Left kidney (tissue), 2 donors: ENCODE results near the gene RNF145. TPM values are rescaled to one million over a fixed set of nuclear protein-coding genes. Genes with fewer than 3 reads are reported as not detected.

Source experiments
- DNase-seq: peaks from one replicate; pipeline ENCODE4 v3.0.0-alpha.2; 2013
- polyA plus RNA-seq: library from polyadenylated mRNA; unstranded; fragments of 120-200 nt; gene quantifications from one replicate; pipeline ENCODE4 v1.2.1, GENCODE V29; 2013; ENCODE audit not compliant: insufficient read length

RNF145 gene
- polyA plus RNA-seq, 1 donor: 114 TPM

DNA sequence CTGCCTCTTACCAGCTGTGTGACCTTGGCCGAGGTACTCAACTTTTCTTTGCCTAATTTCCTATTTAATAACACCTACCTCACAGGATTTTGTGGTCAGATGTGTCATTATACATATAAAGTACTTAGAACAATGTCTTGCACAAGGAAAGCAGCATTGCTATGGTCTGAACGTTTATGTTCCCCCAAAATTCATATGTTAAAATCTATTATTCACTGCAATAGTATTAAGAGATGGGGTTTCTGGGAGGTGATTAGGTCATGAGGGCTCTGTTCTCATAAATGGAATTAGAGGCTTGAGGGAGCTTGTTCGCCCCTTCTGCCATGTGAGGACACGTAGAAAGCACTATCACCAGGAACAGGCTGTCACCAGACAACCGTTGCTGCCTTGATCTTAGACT, 10.9 kb upstream of the RNF145 start:
- no peak for DNase-seq

DNA sequence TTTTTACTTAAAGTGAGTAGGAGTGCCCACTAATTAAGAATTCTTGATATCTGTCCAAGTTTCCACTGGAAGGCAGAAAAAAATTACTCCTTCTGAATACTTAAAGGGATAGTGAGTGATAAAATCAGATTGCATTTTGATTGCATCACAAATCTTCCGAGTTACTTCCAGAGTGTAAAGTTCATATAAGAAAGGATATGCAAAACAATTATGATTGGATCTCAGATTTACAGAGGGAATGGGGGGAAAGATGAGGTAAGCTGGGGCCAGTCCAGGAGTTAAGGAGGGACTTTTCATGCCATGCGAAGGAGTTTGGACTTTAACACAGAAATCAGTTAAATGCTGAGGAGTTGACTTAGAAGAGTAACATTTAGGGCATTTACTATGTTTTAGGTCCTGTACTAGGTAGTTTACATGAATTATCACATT, 9.3 kb upstream of the RNF145 start:
- DNase-seq: no peak

GRCh38 chr5:159217236-159217635, 7.9 kb upstream of the RNF145 start:
- no peak for DNase-seq

GRCh38 chr5:159216454-159216853, 7.1 kb upstream of the RNF145 start:
- no peak for DNase-seq

GRCh38 chr5:159215886-159216285, 6.5 kb upstream of the RNF145 start:
- DNase-seq: no peak

DNA sequence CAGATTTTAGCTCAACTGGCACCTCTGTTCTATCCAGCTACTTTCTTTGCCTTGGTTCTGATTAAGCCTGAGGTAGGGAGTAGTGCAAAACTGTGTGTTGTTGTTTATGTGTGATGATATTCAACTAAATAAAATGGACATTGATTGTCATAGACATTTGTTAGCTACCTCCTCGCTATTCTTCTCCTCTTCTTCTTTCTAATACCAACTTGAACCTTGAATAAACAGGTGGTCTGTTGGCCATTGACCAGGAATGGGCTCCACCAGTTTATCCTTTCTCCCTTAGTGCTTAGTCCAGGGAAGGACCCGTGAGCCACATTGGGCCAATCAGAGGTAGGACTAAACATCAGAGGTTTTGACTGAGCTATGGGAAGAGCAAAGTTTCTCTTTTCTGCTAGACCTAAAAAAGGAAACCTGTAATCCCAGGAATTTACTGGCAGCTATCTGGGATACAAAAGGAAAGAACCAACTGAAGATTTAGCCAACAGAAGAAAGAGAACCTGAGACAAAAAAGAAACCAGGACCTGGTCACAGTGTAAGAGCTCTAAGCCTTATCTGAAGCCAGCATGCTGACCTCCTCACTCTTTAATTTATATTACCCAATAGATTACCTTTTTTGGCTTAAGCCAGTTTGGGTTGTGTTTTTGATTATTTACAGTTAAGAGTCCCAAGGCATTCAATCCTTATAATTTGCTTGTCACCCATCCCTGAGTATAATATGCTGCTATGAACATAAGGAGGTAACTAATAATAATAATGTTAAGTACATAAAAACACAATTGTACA, 5.3 kb upstream of the RNF145 start:
- DNase-seq: no peak

DNA sequence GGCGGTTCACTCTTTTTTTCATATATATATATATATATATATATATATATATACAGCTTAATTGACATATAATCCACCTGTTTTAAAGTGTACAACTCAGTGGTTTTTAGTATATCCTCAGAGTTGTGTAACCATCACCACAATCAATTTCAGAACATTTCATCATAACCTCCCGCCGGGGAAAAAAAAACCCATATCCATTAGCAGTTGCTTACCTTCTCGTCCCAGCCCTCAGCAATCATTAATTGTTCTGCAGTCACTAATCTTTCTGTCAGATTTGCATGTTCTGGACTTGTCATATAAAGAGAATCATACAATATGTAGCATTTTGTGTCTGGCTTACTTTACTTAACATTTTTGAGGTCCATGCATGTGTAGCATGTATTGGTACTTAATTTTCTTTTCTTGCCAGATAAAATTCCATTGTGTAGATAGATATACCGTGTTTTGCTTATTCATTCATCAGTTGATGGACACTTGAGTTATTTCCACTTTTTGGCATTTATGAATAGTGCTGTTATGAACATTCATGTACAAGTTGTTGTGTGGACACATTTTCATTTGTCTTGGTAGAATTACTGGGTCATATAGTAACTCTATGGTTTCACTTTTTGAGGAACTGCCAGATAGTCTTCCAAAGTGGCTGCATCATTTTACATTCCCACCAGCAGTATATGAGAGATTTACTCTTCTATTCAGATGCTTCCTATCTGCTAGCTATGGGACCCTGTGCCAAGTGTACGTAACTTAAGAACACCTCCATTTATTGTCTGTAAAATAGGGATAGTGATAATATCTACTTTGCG, 3.5 kb upstream of the RNF145 start:
- no peak for DNase-seq

DNA sequence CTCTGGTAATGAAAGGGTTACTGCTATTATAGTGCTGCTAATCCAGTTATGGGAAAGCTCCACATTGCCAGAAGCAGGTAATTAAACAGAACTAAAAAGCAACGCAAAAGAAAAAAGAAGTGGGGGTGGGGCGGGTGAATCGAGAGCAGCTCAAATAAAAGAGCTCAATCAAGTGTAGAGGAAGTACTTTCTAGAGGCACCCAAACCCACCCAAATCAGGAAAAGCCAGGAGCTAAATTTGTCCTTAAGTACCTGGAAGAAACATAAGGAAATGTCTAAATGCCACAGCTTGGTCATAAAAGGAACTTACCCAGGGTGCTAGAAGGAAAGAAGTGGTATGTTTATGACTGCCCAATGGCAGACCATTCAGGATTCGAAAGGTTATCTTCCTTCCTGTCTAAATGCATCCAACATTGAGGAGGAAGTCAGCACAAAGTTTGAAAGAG, 2.4 kb upstream of the RNF145 start:
- no peak for DNase-seq

GRCh38 chr5:159210846-159211245, 1.5 kb upstream of the RNF145 start:
- DNase-seq: no peak

DNA sequence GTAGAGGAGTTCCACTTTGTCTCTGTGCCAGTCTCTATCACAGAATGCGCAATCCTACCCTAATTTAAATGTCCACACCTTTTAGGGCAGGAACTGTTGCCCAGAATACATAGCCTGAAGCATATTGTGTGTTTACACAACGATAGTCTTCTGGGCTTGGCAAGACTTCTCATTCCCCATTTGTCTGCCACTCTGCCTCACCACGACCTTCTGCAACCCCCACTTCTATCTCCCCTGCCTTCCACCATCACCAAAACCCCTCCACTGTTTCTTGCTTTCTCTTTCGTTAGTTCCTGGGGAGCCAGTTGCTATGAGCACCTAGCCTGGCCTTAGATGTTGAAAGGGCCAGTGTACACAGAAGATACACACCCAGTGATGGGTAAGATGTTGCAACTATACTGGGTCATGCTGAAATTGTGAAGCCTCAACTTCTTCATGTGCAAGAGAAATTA, 883 bp upstream of the RNF145 start:
- DNase-seq: no peak

DNA sequence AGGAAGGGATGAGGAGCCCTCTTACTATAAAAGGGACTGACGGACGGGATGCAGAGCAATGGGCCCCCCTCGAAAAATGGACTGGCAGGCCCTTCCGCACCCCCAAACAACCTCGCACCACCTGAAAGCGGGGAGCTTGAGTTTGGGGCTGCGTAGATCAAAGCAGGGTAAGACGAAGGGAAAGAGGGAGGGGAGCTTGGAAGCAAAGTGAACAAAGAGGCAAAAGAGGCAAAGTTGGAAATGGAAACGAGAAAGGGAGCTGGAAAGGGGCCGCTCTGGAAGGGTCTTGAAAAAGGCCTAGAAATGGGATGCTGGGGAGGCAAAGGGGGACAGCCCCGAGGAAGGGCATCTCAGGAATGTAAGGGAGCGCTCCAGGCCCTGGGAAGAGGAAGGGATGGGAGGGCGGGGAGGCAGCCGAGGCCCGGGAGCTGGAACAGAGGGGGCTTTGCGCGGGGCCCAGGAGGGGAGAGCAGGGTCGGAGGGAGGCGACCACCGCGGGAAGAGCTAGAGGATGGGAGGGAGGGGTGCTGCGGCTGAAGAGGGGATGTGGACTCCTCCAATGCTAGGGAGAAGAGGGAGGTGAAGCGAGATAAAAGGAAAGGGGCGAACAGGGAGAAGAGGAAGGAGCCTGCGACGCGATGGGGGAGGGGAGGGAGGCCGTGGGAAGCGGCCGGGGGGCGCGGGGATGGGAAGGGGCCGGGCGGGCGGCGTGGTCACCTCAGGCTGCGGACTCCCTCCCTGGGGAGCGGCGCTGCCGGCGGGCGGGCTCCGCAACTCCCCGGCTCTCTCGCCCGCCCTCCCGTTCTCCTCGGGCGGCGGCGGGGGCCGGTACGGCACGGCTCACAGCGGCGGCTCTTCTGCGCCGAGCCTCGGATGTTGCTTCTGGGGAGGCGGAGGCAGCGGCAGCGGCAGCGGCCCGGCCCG, 577 bp downstream of the RNF145 start:
- no peak for DNase-seq

DNA sequence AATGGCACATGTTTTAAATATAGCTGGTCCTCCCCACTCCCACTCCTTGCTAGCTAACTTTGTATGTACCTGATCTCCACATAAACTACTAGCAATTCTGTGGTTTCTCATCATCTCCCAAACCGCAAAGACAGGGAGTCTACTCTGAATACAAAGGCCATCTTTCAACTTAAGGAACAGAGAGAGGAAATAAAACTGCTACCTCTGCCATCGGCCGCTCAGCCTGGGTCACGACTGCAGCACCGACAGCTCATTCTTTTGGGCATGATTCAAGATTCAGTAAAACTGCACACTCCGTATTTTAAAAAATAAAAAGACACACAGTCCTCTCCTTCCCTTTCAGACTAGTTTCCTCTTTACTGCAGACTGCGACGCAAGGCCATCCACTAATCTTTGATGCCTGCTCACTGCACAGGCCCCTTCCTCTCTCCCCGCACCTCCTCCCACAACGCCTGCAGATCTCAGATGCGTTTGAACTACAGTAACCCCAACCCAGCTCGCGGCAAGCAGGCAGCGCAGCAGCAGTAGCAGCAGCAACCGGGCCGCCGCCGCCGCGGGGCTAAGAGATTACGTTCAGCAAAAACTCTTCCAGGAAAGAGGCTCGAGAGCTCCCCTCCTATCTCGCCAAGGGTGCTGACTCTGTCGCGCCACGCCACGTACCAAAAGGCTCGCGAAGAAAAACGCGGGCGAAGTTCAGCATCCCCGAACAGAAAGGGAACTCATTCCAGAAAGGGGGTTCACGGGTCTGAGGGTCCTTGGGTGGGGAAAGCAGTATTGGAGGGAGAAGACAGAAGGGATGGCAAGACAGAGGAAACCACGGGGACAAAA, 1.5 kb downstream of the RNF145 start:
- peak; percentile 72 for DNase-seq

DNA sequence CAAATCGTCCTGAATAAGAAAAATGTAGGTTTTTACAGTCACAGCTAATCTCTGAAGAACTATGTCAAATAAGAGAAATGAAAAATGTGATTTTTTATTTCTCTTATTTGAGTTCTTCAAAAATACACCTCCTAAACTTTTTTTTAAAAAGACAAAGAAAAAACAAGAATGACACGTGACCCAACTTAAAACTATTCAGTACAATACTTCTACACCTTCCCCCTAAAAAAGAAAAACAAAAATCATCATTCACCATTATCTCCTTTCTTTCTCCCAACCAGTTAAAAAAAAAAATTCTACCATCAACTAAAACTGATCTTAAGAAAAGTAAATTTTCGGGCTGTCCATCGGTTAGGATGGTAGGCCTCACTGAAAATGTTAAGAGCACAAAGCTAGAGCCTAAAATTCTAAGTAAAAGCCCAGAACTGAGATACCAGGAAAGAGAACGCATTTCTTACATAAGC, 2.1 kb downstream of the RNF145 start:
- no peak for DNase-seq

DNA sequence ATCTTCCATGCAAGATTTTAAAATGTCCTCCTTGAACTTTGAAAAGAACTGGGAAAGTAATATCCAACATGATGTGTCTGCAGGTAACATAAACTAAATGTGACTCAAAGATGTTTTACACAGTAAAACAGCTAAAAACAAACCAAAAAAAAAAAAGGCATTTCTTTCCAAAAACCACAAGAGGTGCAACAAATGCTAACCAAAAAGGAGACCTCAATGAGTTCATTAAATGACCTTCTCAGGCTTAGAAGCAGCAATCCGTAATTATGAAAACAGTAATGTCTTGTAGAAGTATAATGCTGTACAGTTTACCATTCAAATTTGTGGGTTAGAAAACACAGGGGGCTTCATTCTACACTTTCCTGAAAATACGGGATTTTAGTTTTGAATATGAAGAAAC, 2.5 kb downstream of the RNF145 start:
- DNase-seq: no peak

DNA sequence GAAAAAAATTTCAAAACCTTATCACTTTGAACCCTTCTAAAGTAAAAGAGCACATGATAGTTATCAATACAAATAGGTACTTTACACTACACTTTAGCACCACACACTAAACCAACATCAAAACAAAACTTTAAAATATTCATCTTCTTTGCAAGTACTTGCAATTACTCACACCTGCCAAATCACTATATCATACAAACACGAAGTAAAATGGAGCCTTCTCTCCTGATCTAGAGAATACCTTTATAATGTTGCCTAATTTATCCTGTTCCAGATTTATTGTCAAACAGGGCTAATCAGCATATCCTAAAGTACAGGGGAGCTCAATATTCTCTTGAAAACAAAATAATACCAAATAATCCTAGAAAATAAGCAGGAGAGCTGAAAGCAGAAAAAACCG, 3.0 kb downstream of the RNF145 start:
- DNase-seq: no peak

GRCh38 chr5:159203351-159203750, 6.0 kb downstream of the RNF145 start:
- DNase-seq: no peak

DNA sequence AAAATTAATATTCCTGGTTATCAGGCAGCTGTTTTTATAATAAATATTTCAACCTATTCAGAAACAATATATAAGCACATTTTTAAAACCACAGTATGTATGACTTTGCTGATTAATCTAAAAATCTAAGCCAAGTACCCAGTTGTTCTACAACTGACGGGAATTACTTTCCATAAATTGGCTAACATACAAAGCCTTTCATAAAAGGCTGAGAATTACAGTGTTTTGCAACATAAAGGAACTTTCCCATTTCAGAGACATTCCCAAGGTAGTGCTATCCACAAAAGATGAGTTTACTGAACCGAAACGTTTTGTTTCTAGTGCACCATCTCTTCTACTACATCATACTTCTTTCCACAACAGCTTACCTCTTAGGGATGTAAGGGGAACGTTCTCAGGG, 7.2 kb downstream of the RNF145 start:
- no peak for DNase-seq

DNA sequence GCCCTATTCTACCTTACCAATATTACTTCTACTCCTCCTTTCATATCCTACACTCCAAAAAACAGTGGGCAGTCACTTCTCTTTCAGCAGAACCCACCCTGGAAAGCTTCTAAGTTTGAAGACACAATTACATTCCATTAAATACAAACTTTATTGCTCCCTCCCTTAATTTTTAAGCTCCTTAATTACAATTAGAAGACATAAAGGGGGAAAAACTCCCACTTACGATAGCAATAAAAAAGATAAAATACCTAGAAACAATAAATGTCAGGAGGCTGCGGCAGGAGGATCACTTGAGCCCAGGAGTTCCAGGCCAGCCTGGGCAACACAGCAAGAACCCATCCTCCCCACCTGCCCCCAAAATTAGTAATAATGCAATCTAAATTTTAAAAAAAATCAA, 9.6 kb downstream of the RNF145 start:
- DNase-seq: no peak

GRCh38 chr5:159199225-159199624, 10.1 kb downstream of the RNF145 start:
- no peak for DNase-seq

DNA sequence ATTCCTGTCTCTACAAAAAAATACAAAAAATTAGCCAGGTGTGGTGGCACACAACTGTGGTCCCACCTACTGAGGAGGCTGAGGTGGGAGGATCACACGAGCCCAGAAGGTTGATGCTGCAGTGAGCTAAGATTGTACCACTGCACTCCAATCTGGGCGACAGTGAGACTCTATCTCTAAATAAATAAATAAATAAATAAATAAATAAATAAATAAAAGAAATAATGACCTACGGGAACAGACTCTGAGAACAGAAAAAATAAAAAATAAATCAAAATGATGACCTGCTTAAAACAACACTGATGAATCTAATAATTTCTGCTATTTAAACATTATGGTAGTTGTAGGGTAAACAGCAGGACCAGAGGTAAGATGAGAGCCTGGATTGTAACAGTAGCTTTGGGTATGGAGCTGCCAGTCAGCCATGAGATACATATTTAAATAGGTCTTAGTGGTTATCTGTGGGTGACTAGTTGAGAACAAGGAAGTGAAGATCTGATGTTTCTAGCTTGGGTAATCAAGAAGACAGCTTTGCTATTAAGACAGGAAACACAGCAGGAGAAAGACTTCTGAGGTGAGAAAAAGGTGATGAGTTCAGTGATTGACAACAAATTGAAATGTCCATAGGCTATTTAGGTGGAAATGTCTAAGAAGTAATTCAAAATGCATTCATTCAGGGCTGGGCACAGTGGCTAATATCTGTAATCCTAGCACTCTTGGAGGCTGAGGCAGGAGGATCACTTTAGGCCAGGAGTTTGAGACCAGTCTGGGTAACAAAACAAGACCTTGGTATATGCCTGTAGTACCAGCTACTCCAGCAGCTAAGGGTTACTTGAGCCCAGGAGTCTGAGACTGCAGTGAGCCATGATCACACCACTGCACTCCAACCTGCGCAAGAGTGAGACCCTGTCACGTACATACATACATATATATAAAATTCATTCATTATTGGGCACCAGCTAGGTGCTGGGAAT, 11.0 kb downstream of the RNF145 start:
- DNase-seq: no peak
